Osteocyte (in vitro differentiated cells): Measurements from ENCODE around the gene GFOD2. TPM values are rescaled to one million over a fixed set of nuclear protein-coding genes. Genes with fewer than 3 reads are reported as not detected.

Experiments
- DNase-seq: peaks from one replicate; pipeline ENCODE4 v3.0.0; 2021; ENCODE audit warnings: mixed read lengths; ENCODE audit not compliant: unreplicated experiment; ENCODE audit errors: extremely low spot score
- H3K27ac Mint-ChIP-seq: one replicate; pipeline ENCODE4 v1.8.0; 2021; ENCODE audit warnings: mild to moderate bottlenecking, mixed read lengths; ENCODE audit not compliant: unreplicated experiment
- H3K27me3 Mint-ChIP-seq: one replicate; pipeline ENCODE4 v1.8.0; 2021; ENCODE audit warnings: mixed read lengths; ENCODE audit not compliant: unreplicated experiment
- H3K36me3 Mint-ChIP-seq: one replicate; pipeline ENCODE4 v1.8.0; 2021; ENCODE audit warnings: mixed read lengths; ENCODE audit not compliant: unreplicated experiment
- H3K4me1 Mint-ChIP-seq: one replicate; pipeline ENCODE4 v1.8.0; 2021; ENCODE audit warnings: mixed read lengths; ENCODE audit not compliant: unreplicated experiment
- H3K4me3 Mint-ChIP-seq: one replicate; pipeline ENCODE4 v1.8.0; 2021; ENCODE audit warnings: mild to moderate bottlenecking, moderate library complexity, mixed read lengths; ENCODE audit not compliant: unreplicated experiment
- H3K9me3 Mint-ChIP-seq: one replicate; pipeline ENCODE4 v1.8.0; 2021; ENCODE audit warnings: mixed read lengths; ENCODE audit not compliant: unreplicated experiment
- total RNA-seq: library from RNA; stranded (reverse); gene quantifications from 2 replicates; pipeline ENCODE4 v1.2.1, GENCODE V29; 2021
- TF ChIP-seq, protein P1 (sequence below): fragments of 200-600 bp; sonication (generic); IDR thresholded peaks from 2 replicates; pipeline ENCODE4 v1.5.0; 2021; ENCODE audit warnings: antibody characterized with exemption, mild to moderate bottlenecking, moderate library complexity

Gene GFOD2
- total RNA-seq, 1 donor from 2014 or later: 22.2 TPM

- Mint-ChIP-seq H3K36me3 (peaks cover 13% of the 10 kb centered on the region), H3K27ac (no peak overlapping the region), H3K4me1 (no peaks in the 10 kb centered on the region), H3K4me3 (no peak overlapping the region), H3K27me3 (no peaks in the 10 kb centered on the region), H3K9me3 (no peaks in the 10 kb centered on the region)
- no peak for DNase-seq
- TF ChIP-seq, protein P1, sequence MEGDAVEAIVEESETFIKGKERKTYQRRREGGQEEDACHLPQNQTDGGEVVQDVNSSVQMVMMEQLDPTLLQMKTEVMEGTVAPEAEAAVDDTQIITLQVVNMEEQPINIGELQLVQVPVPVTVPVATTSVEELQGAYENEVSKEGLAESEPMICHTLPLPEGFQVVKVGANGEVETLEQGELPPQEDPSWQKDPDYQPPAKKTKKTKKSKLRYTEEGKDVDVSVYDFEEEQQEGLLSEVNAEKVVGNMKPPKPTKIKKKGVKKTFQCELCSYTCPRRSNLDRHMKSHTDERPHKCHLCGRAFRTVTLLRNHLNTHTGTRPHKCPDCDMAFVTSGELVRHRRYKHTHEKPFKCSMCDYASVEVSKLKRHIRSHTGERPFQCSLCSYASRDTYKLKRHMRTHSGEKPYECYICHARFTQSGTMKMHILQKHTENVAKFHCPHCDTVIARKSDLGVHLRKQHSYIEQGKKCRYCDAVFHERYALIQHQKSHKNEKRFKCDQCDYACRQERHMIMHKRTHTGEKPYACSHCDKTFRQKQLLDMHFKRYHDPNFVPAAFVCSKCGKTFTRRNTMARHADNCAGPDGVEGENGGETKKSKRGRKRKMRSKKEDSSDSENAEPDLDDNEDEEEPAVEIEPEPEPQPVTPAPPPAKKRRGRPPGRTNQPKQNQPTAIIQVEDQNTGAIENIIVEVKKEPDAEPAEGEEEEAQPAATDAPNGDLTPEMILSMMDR: no peak
These were observed 15.7 kb upstream of the GFOD2 start for GRCh38 chr16:67734731-67735201.

GRCh38 chr16:67733734-67734470 is 14.8 kb upstream of the GFOD2 start:
- H3K4me3 Mint-ChIP-seq: no peak overlapping the region
- H3K4me1 Mint-ChIP-seq: no peaks in the 10 kb centered on the region
- H3K27me3 Mint-ChIP-seq: no peaks in the 10 kb centered on the region
- no peak for DNase-seq
- no peak overlapping the region for H3K27ac Mint-ChIP-seq
- H3K9me3 Mint-ChIP-seq: no peaks in the 10 kb centered on the region
- H3K36me3 Mint-ChIP-seq: peaks cover 19% of the 10 kb centered on the region
- TF ChIP-seq, protein P1: no peak

GRCh38 chr16:67731753-67732095 is 12.6 kb upstream of the GFOD2 start:
- no peak overlapping the region for H3K27ac Mint-ChIP-seq
- no peaks in the 10 kb centered on the region for H3K4me1 Mint-ChIP-seq
- H3K36me3 Mint-ChIP-seq: peaks cover 25% of the 10 kb centered on the region
- no peak for DNase-seq
- no peaks in the 10 kb centered on the region for H3K27me3 Mint-ChIP-seq
- no peak overlapping the region for H3K4me3 Mint-ChIP-seq
- TF ChIP-seq, protein P1: no peak
- H3K9me3 Mint-ChIP-seq: no peaks in the 10 kb centered on the region

DNA sequence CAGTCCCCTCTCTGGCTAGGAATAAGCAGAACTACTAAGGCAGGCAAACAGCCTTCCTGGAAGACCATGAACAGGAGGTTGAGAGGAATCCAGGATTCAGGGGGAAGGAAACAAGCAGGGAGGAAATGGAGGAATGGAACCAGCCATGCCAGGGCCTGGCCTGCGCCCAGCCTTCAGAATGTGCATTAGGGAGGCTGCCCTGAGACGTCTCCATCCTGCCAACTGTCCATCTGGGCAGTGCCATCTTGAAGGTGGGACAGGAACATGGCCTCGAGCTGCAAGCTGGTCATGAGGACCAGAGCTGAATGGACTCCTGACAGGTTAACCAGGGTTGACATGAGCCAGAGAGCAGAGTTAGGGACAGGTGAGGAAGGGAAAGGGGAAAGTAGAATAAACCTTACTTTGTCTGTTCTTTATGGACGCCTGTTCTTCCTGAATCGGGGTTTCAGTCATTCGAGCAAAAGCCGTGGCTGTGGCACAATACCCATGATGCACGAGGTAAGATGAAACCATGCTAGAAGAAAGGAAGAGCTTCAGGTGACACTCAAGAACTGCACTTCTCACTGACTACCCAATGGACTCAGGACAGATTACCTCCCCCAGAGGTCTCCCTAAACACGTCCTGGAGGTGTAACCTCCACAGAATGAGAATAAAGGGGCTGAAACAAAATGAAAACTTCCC is 12.1 kb upstream of the GFOD2 start:
- DNase-seq: no peak
- Mint-ChIP-seq H3K36me3 (peaks cover 26% of the 10 kb centered on the region), H3K27ac (no peak overlapping the region), H3K27me3 (no peaks in the 10 kb centered on the region), H3K9me3 (no peaks in the 10 kb centered on the region), H3K4me1 (no peaks in the 10 kb centered on the region), H3K4me3 (no peak overlapping the region)
- TF ChIP-seq, protein P1: no peak

DNA sequence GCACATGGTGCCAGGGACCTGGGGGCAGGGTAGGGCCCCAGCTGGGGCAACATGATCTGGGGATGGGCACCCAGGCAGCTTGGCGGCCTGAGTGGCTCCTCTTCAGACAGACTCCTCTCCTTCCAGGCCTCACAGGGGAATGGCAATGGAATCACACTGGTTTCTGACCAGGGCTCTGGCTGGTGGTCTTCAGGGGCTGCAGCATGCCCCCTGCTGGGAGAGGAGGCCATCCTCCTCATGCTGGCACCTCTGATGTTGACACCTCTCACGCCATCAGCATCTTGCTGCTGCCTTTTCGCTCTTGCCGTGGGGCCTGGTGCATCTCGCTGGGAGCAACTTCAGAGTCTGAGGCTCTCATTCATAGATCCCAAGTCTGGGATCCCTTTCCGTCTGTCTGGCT is 11.2 kb upstream of the GFOD2 start:
- no peaks in the 10 kb centered on the region for H3K4me1 Mint-ChIP-seq
- no peak overlapping the region for H3K27ac Mint-ChIP-seq
- TF ChIP-seq, protein P1: no peak
- DNase-seq: no peak
- peaks cover 27% of the 10 kb centered on the region for H3K36me3 Mint-ChIP-seq
- H3K27me3 Mint-ChIP-seq: no peaks in the 10 kb centered on the region
- H3K4me3 Mint-ChIP-seq: no peak overlapping the region
- no peaks in the 10 kb centered on the region for H3K9me3 Mint-ChIP-seq
